ENCODE data around the gene FBXL17.

GRCh38 chr5:107958861-107959260 is 423.0 kb downstream of the FBXL17 start:
- TF ChIP-seq CTCF (IDR thresholded peaks at IDR 0.05) (no peak), POLR2AphosphoS5 (IDR thresholded peaks at IDR 0.05) (no peak), POLR2A (IDR thresholded peaks at IDR 0.05) (no peak), EP300 (IDR thresholded peaks at IDR 0.05) (no peak)
